Lung (tissue), 12 donors: ENCODE data around the gene TASL. TPM values are rescaled to one million over a fixed set of nuclear protein-coding genes. Genes with fewer than 3 reads are reported as not detected.

ENCODE experiments used
- ATAC-seq: fragments of 200-7000 bp; cut with Tn5 transposase; one replicate; pipeline ENCODE4 v1.9.1; 2020; ENCODE audit warnings: moderate number of reproducible peaks; ENCODE audit not compliant: insufficient read depth, low FRiP score
- DNase-seq, 3 donors: peaks; one replicate each; pipeline ENCODE4 v3.0.0-alpha.2; 2013 to 2017
- H3K27ac ChIP-seq, 2 donors: one replicate each; pipeline ENCODE4 v1.5.1; 2013; ENCODE audit warnings: mild to moderate bottlenecking in 2 of 2, moderate library complexity in 2 of 2, control low read depth in 1 of 2, inconsistent platforms in 1 of 2, low read depth in 1 of 2, low read length in 1 of 2
- H3K27me3 ChIP-seq, 3 donors: one replicate each; pipeline ENCODE4 v1.5.1; 2013; ENCODE audit warnings: low read length in 2 of 3; ENCODE audit not compliant: control insufficient read depth in 3 of 3, insufficient read depth in 3 of 3
- H3K36me3 ChIP-seq, 4 donors: one replicate each; pipeline ENCODE4 v1.5.1; 2013; ENCODE audit warnings: low read length in 4 of 4, mild to moderate bottlenecking in 1 of 4, moderate library complexity in 1 of 4; ENCODE audit not compliant: control insufficient read depth in 4 of 4, insufficient read depth in 4 of 4
- H3K4me1 ChIP-seq, 5 donors: one replicate each; pipeline ENCODE4 v1.5.1; 2013; ENCODE audit warnings: low read length in 5 of 5, mild to moderate bottlenecking in 2 of 5, moderate library complexity in 1 of 5; ENCODE audit not compliant: control insufficient read depth in 5 of 5, insufficient read depth in 5 of 5
- H3K4me3 ChIP-seq: one replicate; pipeline ENCODE4 v1.5.1; 2013; ENCODE audit warnings: mild to moderate bottlenecking, control low read depth, moderate library complexity
- H3K9ac ChIP-seq, 2 donors: one replicate each; pipeline ENCODE4 v1.5.1; 2013; ENCODE audit warnings: low read length in 2 of 2, control low read depth in 1 of 2; ENCODE audit not compliant: insufficient read depth in 1 of 2
- H3K9me3 ChIP-seq, 4 donors: one replicate each; pipeline ENCODE4 v1.5.1; 2013; ENCODE audit warnings: low read length in 3 of 4, mild to moderate bottlenecking in 1 of 4, moderate library complexity in 1 of 4; ENCODE audit not compliant: control insufficient read depth in 4 of 4, insufficient read depth in 3 of 4
- CTCF ChIP-seq: IDR thresholded peaks from 2 replicates; pipeline ENCODE4 v1.5.1; 2012; ENCODE audit warnings: mild to moderate bottlenecking; ENCODE audit errors: control extremely low read depth, extremely low read depth
- WGBS, 2 donors: extraction: QIAGEN DNeasy Blood & Tissue Kit; methylation state at CpG; one replicate each; pipeline ENCODE4 v1.1.7; 2013; 5-methylcytosine and 5-hydroxymethylcytosine counted together
- polyA plus RNA-seq, 2 donors: library from polyadenylated mRNA; stranded (reverse); fragments of 200-250 nt; gene quantifications; one replicate each; pipeline ENCODE4 v1.2.1, GENCODE V29; 2013
- total RNA-seq, 2 donors: library from RNA; depleted of rRNA in 1 of 2; stranded (reverse); fragments of >200 nt in 1 of 2; gene quantifications; one replicate each; pipeline ENCODE4 v1.2.1, GENCODE V29; 2014 to 2021
- donor health status: control.
- donor health status: control.
- donor health status: Bipolar disorder and iron deficiency.
- donor health status: healthy.
- donor health status: DM: yes; HTN: yes; CAD: no.

Gene TASL
- total and polyA plus RNA-seq, 4 donors: 2.1 to 4.6 (median 3.2) TPM

DNA sequence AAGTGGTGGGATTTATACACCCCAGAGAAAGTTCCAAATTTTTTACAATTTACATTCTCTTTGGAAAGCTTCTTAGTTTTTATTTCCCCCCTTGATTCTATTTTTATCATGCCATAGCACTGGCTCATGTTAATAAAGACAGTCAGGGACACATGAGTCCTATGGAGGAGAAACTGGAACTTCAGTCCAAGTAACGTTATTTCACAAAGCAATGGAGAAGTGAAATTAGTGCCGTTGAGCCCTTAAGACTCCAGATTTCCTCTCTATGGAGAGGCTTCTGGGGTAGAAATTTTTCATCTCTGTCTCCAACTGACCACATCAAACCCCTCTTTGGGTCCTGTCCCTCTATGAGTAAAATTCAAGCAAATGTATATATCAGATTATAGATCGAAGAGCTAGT, 12.8 kb upstream of the TASL start:
- Histone ChIP-seq H3K27ac (no peak overlapping the region), H3K4me3 (no peak overlapping the region), H3K4me1 (no peaks in the 10 kb centered on the region), H3K36me3 (no peaks in the 10 kb centered on the region), H3K9me3 (no peaks in the 10 kb centered on the region), H3K27me3 (peaks cover 0 to 3% (median 0%) of the 10 kb centered on the region in 3 donors), H3K9ac (no peak overlapping the region)
- 38 to 64% methylated on average over 3 of the region's 3 CpGs for WGBS, 2 donors
- TF ChIP-seq CTCF: no peak
- DNase-seq (no peak), ATAC-seq (no peak)

DNA sequence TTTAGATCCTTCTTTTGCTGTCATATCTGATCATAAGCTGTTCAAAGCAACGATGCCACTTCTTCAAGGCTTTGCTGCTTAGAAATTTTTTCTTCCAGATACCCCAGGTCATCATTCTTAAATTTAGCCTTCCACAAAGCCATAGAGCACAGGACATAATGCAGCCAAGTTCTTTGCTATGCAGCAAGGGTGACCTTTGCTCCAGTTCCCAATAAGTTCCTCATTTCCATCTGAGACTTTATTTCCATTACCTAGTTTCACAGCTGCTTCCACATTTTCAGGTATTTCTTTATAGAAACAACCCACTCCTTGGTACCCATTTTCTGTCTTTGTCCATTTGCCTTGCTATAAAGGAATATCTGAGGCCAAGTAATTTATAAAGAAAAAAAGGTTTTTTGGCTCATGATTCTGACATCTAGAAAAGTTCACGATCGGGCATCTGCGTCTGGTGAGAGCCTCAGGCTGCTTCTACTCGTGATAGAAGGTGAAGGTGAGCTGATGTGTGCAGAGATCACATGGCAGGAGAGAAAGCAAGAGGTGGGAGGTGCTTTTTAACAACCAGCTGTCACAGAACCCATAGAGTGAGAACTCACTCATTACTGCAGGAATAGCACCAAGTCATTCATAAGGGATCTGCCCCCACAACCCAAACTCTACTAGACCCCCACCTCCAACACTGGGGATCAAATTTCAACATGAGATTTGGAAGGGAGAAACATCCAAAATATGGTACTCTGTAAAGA, 11.8 kb upstream of the TASL start:
- no peaks in the 10 kb centered on the region for H3K9me3 ChIP-seq
- no peak overlapping the region for H3K27ac ChIP-seq
- no peaks in the 10 kb centered on the region for H3K27me3 ChIP-seq
- WGBS, 2 donors: 73 to 74% methylated on average over 5 of the region's 5 CpGs
- DNase-seq: no peak
- no peak for ATAC-seq
- H3K4me1 ChIP-seq: no peaks in the 10 kb centered on the region
- no peaks in the 10 kb centered on the region for H3K36me3 ChIP-seq
- no peak overlapping the region for H3K4me3 ChIP-seq
- no peak overlapping the region for H3K9ac ChIP-seq
- no peak for TF ChIP-seq CTCF

GRCh38 chrX:30586516-30586915, 8.9 kb upstream of the TASL start:
- Histone ChIP-seq H3K4me3 (no peak overlapping the region), H3K9me3 (no peaks in the 10 kb centered on the region), H3K27me3 (no peaks in the 10 kb centered on the region), H3K27ac (no peak overlapping the region), H3K4me1 (no peaks in the 10 kb centered on the region), H3K36me3 (no peaks in the 10 kb centered on the region), H3K9ac (no peak overlapping the region)
- TF ChIP-seq CTCF: no peak
- WGBS, 2 donors: 39 to 40% methylated on average over 1 of the region's 1 CpG
- no peak for DNase-seq
- ATAC-seq: no peak

DNA sequence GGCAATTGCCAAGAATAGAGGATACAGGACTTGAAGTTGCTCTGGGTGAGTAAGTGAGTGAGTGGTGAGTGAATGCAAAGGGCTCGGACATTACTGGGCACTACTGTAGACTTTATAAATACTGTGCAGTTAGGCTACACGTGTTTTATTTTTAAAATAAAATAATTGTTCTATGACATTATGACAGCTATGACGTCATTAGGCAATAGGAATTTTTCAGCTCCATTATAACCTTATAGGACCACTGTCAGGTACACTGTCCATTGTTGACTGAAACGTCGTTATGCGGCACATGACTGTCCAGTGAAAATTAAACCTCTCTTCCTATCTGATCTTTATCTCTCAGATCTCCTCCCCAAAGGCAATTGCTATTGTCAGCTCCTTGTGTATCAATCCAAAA, 5.1 kb upstream of the TASL start:
- no peaks in the 10 kb centered on the region for H3K9me3 ChIP-seq
- H3K4me1 ChIP-seq: no peaks in the 10 kb centered on the region
- no peak for TF ChIP-seq CTCF
- 79 to 88% methylated on average over 6 of the region's 6 CpGs for WGBS, 2 donors
- no peaks in the 10 kb centered on the region for H3K27me3 ChIP-seq
- no peak overlapping the region for H3K4me3 ChIP-seq
- no peaks in the 10 kb centered on the region for H3K36me3 ChIP-seq
- no peak overlapping the region for H3K9ac ChIP-seq
- DNase-seq (no peak), ATAC-seq (no peak)
- H3K27ac ChIP-seq: no peak overlapping the region
